Upper lobe of right lung (tissue), 1 donor: Measurements from ENCODE around the gene MAPKAP1. TPM values are rescaled to one million over a fixed set of nuclear protein-coding genes. Genes with fewer than 3 reads are reported as not detected.

Experiments
- ATAC-seq: fragments of 200-7000 bp; cut with Tn5 transposase; one replicate; pipeline ENCODE4 v1.9.1; 2020; ENCODE audit warnings: mild to moderate bottlenecking, moderate library complexity
- DNase-seq: peaks from one replicate; pipeline ENCODE4 v3.0.0-alpha.2; 2020
- H3K27ac ChIP-seq: fragments of 200-600 bp; one replicate; pipeline ENCODE4 v1.8.0; 2022
- H3K27me3 ChIP-seq: fragments of 200-600 bp; one replicate; pipeline ENCODE4 v1.8.0; 2022; ENCODE audit warnings: mild to moderate bottlenecking
- H3K36me3 ChIP-seq: fragments of 200-600 bp; one replicate; pipeline ENCODE4 v1.8.0; 2022
- H3K4me1 ChIP-seq: fragments of 200-600 bp; one replicate; pipeline ENCODE4 v1.8.0; 2022
- H3K4me3 ChIP-seq: fragments of 200-600 bp; one replicate; pipeline ENCODE4 v1.8.0; 2022; ENCODE audit warnings: mild to moderate bottlenecking
- H3K9me3 ChIP-seq: fragments of 200-600 bp; one replicate; pipeline ENCODE4 v1.8.0; 2022
- intact Hi-C: fragments of 100-400 bp; cut with DNase I; formaldehyde crosslinking; loops from one replicate; pipeline ENCODE4 v1.11.0; 2022
- total RNA-seq: library from RNA; stranded (reverse); fragmentation: NEBNext Ultra II Directional; extraction: Animal tissue kit (Norgen Biotek cat#: 25700); gene quantifications from one replicate; pipeline ENCODE4 v1.2.1, GENCODE V29; 2021
- TF ChIP-seq, protein P1 (sequence below): fragments of 200-600 bp; IDR thresholded peaks from one replicate; pipeline ENCODE4 v1.8.0; 2022; ENCODE audit warnings: antibody characterized with exemption
- donor health status: DM: no; HTN: yes; CAD: no; lungs with severe emphysema.

The MAPKAP1 gene
- total RNA-seq, 1 donor from 2014 or later: 76.8 TPM

DNA sequence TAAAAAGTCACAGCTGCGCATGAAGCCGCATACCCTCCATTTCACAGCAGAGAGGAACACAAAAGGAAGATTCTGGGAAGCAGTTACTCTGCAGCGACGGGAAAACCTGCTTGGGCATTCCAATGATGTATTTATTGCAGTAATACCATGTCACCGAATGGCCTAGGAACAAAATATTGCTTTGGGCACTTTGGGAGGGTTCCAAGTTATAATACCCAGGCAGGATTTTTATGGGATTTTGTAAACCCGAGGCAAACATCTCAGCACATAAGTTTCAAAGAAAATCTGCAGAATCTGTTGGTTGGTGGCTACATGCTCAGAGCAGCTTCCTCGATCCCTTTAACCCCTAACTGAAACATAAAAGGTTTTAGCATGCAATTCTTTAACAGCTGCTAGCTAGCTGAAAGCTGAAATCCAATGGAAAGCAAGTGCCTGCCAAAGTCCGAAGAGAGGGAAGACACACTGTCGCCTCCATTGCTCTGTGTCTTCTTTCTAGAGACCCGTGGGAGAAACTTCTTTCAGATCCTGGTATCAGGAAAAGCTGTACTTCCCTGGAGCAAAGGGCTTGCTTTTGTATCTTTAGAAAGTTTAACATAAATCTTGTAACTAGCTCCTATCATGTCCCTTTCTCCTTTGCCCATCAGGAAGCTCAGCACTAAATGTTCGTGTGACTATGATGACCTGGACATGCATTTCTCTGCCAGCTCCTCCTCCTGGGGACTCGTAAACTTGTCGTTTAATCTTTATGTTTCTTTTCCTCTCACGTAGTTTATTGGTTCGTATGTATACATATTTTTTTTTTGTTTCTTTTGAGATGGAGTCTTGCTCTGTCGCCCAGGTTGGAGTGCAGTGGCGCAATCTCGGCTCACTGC, 195.0 kb downstream of the MAPKAP1 start:
- intact Hi-C loops: no loop called here
- no peaks in the 10 kb centered on the region for H3K36me3 ChIP-seq
- no peak for DNase-seq
- TF ChIP-seq, protein P1, sequence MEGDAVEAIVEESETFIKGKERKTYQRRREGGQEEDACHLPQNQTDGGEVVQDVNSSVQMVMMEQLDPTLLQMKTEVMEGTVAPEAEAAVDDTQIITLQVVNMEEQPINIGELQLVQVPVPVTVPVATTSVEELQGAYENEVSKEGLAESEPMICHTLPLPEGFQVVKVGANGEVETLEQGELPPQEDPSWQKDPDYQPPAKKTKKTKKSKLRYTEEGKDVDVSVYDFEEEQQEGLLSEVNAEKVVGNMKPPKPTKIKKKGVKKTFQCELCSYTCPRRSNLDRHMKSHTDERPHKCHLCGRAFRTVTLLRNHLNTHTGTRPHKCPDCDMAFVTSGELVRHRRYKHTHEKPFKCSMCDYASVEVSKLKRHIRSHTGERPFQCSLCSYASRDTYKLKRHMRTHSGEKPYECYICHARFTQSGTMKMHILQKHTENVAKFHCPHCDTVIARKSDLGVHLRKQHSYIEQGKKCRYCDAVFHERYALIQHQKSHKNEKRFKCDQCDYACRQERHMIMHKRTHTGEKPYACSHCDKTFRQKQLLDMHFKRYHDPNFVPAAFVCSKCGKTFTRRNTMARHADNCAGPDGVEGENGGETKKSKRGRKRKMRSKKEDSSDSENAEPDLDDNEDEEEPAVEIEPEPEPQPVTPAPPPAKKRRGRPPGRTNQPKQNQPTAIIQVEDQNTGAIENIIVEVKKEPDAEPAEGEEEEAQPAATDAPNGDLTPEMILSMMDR: no peak
- no peak overlapping the region for H3K4me3 ChIP-seq
- ATAC-seq: no peak
- no peaks in the 10 kb centered on the region for H3K27me3 ChIP-seq
- peaks cover 26% of the 10 kb centered on the region for H3K4me1 ChIP-seq
- H3K9me3 ChIP-seq: no peaks in the 10 kb centered on the region
- H3K27ac ChIP-seq: no peak overlapping the region

DNA sequence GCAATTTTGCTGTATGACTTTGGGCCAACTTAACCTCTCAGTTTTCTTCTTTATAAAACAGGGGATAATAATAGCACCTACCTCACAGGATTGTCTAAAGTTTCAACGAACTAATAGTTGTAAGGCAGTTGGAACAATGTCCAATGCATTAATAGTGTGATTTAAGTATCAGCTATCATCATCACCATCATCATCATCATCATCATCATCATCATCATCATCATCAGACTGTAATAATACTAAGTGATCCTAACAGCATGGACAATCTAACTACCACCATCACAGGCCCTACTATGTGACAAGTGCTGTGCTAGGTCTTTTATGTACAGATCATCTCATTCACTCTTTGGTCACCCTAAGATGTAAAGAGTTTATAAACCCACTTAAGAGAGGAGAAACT, 196.0 kb downstream of the MAPKAP1 start:
- DNase-seq: no peak
- TF ChIP-seq, protein P1: no peak
- Histone ChIP-seq H3K27ac (no peak overlapping the region), H3K4me1 (peaks cover 34% of the 10 kb centered on the region), H3K27me3 (no peaks in the 10 kb centered on the region), H3K36me3 (no peaks in the 10 kb centered on the region), H3K4me3 (no peak overlapping the region), H3K9me3 (no peaks in the 10 kb centered on the region)
- intact Hi-C loops: no loop called here
- no peak for ATAC-seq

DNA sequence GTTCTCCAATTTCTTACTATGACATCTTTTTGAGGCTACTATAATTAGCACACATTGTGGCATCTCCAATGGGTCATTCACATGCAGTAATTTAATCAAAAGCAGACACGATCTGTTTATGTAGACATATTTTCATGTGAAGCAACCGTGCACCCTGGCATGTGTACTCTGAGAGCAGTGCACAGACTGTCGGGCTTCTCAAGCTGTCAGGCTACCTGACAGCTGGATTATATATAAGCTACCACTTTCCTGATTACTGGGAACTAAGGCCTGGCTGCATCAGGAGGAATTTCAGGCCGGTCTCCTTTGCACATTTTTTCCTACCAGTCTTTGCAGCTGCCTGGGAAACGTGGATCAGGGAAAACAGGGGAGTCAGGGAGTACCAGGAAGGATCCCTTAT, 197.5 kb downstream of the MAPKAP1 start:
- peaks cover 34% of the 10 kb centered on the region for H3K4me1 ChIP-seq
- no peak for DNase-seq

DNA sequence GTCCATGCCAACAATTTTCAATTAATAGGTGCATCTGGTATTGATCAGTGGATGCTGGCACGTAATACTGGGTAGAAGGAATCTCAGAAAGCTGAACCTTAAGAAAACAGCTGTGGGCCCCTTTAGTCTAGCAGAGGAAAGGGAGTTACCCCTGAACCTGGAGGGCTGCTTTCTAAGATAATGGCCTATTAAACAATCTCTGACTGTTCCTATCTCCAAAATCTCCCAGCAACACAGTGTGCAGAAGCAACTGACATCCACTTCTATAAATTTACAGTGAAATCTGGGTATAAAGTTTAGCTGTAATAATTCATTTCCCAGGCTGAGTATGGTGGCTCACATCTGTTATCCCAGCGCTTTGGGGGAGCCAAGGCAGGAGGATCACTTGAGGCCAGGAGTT, 198.8 kb downstream of the MAPKAP1 start:
- Histone ChIP-seq H3K4me3 (no peak overlapping the region), H3K27ac (no peak overlapping the region)
- TF ChIP-seq, protein P1: no peak

More for the DNA sequence above, 197.5 kb downstream of the MAPKAP1 start:
- H3K27me3 ChIP-seq: no peaks in the 10 kb centered on the region
- TF ChIP-seq, protein P1: no peak
- H3K4me3 ChIP-seq: no peak overlapping the region
- peak; percentile 19 for ATAC-seq
- H3K36me3 ChIP-seq: no peaks in the 10 kb centered on the region
- no peak overlapping the region for H3K27ac ChIP-seq
- H3K9me3 ChIP-seq: no peaks in the 10 kb centered on the region
- intact Hi-C loops: no loop called here

DNA sequence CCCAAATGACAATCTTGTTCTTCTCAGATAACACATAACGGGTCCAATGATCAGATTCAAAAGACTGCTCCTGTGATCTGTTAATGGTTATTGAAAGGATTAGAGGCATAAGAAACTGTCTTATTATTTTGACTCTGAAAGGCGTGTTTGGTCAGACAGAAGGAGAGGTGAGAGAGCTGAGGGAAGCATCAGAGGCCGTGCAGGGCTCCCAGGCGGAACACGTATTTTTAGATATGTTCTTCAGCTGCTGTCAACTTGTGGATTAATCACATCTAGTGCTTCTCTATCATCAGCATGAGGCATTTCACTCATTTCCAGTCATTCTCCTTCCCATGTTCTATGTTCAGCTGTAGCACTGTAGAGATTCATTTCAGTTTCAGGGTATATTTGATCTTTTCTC, 199.8 kb downstream of the MAPKAP1 start:
- no peak overlapping the region for H3K27ac ChIP-seq
- DNase-seq: no peak
- no peak overlapping the region for H3K4me3 ChIP-seq
- H3K36me3 ChIP-seq: no peaks in the 10 kb centered on the region
- no peaks in the 10 kb centered on the region for H3K9me3 ChIP-seq
- intact Hi-C loops: no loop called here
- H3K4me1 ChIP-seq: peaks cover 19% of the 10 kb centered on the region
- TF ChIP-seq, protein P1: no peak
- no peak for ATAC-seq
- no peaks in the 10 kb centered on the region for H3K27me3 ChIP-seq

More for the DNA sequence above, 198.8 kb downstream of the MAPKAP1 start:
- intact Hi-C loops: no loop called here
- no peaks in the 10 kb centered on the region for H3K36me3 ChIP-seq
- no peaks in the 10 kb centered on the region for H3K9me3 ChIP-seq
- H3K4me1 ChIP-seq: peaks cover 25% of the 10 kb centered on the region
- no peak for ATAC-seq
- DNase-seq: no peak
- no peaks in the 10 kb centered on the region for H3K27me3 ChIP-seq
